GM19328 (cell line): ENCODE measurements around the gene ARHGAP10.
"Not testable (repeated sequence)": the region's sequence is repeated elsewhere in the genome, so short reads cannot be mapped to it uniquely, and the experiment has no call there.

ENCODE experiments used
- ATAC-seq: cut with Tn5 transposase; IDR thresholded peaks from one replicate; pipeline ENCODE4 v1.9.1; 2021; ENCODE audit warnings: mild to moderate bottlenecking, moderate library complexity; ENCODE audit not compliant: unreplicated experiment

The ARHGAP10 gene

DNA sequence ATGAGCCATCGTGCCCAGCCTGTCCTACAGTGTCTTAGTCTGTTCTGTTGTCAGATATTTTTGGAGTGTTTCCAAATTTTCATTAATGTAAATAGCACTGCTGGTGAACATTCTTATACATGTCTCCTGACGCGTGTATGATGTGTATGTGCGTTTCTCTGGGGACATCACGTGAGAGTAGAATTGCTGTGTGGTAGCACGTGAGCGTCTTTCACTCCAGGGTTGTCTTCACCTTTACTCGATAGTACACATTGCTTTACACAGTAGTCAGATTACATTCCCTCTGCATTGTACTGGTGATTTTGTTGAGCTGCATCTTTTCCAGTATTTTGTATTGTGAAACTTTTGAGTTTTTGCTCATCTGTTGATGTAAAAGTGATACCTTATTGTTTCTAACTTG, 60.0 kb downstream of the ARHGAP10 start:
- no peak for ATAC-seq

DNA sequence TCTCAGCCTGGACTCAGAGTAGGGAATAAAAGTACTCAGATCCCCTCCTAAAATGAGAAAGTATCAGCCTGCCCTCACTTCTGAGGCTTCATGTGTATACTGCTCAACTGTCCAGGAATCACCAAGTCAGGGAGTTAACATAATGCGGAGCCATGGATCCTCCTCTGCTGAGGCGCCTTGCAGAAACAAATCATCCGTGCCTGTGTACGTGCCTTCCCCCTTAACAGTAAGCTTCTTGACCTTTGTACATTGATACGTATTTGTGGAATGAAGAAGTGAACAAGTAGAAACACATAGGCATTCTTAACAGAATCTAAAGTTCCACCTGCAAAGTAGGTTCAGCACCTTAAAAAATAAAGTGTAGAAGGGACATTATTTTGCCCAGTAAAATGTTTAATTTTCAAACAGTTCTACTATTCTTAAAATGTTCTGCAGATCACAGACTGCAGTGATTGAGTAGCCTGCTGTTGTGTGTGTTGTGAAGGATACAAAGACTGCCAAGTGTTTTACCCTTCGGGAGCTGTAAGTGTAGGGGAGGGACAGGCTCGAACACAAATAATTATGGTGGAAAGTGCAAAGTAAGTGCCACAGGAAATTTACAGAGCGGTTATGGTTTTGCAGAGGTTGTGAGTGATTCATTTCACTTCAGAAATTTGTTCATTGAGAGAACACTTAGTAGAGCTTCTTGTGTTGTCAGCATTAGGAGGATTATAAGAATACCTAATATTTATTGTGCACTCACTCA, 61.9 kb downstream of the ARHGAP10 start:
- no peak for ATAC-seq

DNA sequence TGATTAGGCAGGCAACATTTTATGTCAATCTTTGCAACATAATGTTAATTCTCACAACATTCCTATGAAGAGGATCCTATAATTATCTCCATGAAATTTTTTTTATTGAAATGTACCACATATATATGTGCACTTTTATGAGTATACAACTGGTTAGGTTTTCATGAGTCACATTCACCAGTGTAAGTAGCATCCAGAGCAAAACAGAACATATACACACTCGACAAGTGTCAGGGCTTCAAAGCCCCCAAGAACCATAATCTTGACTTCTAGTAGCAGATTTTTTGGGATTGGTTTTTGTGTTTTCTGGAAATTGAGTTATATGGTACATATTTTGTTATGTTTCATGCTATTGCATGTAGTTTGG, 62.4 kb downstream of the ARHGAP10 start:
- ATAC-seq: no peak

DNA sequence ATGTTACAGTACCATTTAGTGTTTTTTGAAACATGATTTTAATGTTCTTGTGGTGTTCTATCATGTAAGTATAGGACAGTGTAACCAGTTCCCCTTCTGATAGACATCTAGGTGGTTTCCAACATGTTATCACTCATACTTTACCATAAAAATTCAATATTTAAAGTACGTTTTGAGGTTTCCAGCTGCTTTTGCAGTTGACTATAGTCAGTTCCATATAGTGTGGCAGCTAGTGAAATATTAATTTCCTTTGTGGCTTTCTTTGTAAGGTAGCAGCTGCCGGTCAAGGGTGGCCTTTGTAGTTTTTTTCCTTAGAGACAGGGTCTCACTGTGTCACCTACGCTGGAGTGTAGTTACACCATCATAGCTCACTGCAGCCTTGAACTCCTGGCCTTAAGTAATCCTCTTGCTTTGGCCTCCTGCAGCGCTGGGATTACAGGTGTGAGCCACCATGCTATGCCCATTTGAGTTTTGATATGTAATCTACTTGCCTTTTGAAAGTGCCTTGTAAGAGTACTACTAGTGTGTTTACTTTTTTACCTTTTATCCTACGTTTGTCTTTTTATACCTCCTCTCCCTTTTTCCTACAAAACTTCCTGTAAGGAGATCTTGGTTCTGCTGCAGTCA, 63.0 kb downstream of the ARHGAP10 start:
- ATAC-seq: no peak

DNA sequence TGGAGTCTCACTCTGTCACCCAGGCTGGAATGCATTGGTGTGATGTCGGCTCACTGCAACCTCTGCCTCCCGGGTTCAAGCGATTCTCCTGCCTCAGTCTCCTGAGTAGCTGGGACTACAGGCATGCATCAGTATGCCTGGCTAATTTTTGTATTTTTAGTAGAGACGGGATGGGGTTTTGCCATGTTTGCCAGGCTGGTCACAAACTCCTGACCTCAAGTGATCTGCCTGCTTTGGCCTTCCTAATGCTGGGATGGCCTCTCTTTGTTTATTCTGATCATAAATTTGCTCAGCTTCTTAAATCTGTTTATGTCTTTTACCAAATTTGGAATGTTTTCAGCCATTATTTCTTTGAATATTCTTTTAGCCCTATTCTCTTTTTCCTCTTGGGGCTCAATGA, 67.2 kb downstream of the ARHGAP10 start:
- not testable (repeated sequence) for ATAC-seq

DNA sequence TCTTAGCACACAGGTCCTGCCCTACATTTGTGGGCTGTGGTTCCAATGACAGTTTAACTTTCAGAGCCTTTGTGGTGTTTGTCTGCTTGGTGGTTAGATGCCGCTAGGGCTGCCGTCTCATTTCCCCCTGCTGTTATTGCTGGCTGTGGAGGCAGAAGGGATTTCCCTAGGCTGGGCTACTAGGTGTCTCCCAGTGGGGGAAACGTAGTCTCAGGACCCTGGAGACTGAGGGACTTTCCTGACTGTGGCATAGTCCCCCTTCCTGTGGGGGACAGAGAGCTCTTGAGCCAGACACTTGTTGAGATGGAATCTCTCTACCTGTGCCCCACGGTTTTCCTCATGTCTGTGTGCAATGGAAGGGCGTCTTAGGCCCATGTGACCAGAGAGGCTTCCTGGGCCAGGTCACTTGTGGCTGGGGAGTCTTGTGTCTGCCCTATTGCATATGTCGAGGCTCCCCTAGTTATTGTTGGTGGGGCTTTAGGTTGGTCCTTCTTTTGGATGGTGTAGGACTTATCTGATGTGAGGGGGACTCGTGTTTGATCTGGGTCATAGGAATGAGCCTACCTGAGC, 68.2 kb downstream of the ARHGAP10 start:
- peak; percentile 98 for ATAC-seq

DNA sequence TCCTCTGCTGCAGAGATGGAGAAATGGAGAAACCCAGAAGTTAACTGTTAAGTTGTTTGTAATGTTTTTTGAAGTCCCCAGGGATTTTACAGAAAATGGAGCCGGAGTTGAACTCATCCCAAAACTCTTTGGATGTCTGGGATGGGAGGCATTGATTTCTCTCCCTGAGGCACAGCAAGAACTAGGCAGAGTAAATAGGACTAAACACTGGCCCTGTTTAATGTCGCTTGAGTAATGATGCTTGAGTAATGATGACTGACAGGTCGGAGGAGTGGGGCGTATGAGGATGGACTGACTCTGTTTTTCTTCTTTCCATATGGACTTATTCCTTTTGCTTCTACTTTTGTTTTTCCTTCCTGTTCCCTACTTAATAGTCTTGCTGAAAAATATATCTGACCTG, 69.9 kb downstream of the ARHGAP10 start:
- ATAC-seq: no peak

DNA sequence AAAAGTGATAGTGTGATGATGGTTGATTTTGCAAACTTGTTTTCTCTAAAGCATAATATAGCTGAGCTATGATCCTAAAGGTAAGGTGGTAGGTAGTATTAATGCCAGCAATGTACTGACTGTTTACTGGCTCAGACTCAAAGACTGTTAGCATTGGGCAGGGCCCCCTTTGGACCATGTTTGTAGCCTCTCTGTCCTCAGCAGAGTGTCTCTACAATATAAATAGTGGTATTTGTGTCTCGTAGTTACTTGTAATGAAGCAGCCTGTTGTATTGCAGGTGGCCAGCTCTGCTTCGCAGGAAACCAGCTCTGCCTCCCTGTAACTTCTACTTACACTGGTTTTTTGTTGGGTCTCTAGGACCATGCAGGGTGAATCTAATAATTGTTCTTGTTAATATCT, 70.5 kb downstream of the ARHGAP10 start:
- no peak for ATAC-seq

DNA sequence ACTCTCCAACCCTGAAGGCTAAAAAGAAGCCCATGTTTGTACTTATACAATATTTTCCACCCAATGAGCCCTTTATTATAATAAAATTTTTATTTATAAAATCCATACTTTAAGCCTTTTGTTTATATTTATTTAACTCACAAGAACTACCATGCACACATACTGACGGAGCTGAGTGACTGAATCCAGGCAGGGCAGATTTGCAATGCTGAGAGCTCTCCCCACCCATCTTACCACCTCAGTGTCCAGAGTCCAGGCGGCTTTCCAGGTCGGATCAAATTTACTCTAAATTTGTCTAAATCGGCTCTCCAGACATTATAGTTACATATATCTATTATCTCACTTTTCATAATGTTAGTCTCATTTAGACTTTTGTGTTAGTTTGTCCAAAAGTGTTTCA, 74.1 kb downstream of the ARHGAP10 start:
- no peak for ATAC-seq

DNA sequence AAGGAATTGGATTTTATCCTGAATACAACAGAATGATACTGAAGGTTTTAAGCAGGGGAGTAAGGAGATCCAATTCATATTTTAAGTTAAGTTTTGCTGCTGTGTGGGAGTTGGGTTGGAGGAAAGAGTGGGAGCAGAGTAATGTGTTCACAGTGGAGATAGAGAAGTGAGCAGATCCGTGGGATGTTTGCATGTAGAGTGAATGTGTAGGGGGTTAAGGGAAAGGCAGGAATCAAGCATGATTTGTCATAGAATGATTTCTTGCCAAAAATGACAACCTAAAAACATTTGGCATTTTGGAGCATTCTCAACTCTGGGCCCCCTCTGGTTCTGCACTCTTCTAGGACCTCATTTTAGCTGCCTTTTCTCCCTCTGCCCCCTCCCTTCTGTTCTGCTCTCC, 76.6 kb downstream of the ARHGAP10 start:
- no peak for ATAC-seq

DNA sequence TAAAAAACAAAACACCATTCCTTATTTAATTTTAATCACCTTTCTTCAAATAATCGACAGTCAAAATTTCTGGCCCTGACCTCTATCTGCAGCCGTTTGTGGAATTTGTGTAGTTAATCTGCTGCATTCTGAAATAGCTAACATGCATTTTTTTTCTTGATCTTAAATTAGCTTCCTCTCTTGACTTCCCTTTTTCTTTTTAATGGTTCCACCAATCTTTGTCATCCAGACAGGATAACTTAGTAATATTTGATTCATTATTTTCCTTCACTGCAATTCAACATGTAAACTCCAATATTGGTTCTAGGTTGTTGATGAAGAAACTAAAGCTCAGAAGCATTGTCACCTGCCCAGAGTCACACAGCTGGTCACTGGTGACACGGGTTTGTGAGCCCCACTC, 77.3 kb downstream of the ARHGAP10 start:
- no peak for ATAC-seq

DNA sequence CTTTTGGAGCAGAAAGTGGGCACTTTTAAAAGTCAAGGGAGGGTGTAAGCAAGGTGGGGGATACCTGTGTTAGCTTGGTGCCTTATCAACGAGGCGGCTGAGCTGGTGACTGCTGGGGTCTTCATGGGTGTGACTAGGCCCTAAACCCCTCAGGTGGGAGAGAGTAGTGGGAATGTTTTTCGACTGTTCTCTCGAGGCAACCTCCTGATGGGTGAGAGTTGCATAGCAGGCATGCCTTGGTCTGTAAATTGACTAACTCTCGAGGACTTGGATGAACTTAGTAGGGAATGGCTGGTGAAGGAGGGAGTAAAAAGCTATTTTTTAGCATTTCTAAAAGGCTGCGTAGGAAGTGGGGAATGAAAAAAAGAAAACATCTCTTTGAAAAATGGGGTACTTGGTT, 80.0 kb downstream of the ARHGAP10 start:
- ATAC-seq: no peak

DNA sequence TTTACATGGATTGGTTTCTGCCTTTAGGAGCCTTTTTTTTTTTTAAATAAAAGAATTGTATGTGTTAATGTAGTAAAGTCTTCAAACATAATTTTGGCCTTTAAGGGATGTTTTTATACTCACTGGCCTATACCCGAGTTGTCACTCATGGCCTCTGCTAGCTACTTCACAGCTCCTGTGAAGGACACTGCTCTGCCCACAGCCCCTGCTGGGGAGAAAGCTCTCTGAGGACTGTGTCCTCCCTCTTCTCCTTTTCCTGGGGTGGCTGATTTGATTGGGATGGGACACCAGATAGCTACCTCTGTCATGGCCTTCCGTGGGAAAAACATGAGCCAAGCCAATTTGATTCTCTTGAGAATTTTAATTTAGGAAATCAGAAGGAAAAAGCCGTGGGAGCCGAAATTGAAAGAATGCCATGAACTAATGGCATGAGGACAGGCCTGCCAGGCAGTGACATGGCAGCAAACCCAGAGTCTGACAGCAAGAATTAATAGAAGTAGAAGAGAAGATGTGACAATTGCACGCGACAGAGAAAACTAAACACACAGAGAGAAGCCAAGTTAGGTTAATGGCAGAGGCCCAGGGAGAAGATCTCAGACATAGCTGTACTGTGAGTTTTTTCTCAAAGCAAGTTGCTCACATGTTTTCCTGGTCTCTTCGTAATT, 81.4 kb downstream of the ARHGAP10 start:
- no peak for ATAC-seq

DNA sequence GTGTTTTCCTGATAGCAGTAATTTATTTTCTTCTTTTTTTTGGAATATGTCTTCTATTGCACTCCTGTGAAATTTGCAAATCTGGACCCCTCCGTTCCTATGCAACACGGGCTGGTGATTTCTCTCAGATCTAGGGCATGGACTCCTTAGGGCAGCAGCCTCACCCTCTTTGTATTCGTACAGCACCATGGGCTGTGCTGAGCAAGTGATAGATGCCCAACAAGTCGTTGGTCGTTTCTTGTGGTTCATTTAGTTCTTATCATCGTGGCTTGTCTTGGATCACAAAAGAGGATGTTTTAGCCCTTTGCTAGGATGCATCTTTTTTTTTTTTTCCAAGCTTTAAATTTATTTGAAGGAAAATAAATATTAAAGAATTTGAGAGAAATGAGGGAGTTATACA, 82.1 kb downstream of the ARHGAP10 start:
- ATAC-seq: no peak

DNA sequence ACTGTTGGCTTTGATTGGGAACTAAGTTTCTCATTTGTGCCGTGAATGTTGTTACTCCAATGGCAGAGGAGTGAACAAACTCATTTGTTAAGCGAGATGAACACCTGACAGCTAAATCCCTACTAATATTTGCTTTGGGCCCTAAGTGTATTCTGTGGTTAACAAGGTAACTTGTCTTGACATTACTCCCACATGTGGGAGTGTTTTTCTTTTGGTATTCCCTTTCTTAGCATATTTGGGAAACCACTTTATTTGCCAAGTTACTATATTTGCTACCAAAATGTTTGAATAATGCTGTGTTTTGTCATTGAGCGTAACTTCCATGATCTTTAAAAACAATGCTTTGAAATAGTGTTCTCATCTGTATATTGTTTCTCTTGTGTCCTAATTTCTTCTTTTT, 82.5 kb downstream of the ARHGAP10 start:
- ATAC-seq: no peak

DNA sequence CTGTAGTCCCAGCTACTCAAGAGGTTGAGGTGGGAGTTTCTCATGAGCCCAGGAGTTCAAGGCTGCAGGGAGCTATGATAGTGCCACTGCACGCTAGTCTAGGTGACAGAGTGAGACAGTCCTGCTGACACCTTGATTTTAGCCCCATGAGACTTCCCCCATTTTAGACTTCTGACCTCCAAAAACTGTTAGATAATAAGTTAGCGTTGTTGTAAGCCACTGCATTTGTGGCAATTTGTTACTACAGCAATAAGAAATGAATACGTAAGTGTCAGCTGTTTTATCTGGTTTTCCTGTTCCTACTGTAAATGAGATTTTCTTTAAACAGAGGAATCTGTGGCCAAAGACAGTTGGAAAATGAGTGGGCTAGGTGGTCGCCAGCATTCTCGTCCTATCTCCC, 83.9 kb downstream of the ARHGAP10 start:
- ATAC-seq: no peak

DNA sequence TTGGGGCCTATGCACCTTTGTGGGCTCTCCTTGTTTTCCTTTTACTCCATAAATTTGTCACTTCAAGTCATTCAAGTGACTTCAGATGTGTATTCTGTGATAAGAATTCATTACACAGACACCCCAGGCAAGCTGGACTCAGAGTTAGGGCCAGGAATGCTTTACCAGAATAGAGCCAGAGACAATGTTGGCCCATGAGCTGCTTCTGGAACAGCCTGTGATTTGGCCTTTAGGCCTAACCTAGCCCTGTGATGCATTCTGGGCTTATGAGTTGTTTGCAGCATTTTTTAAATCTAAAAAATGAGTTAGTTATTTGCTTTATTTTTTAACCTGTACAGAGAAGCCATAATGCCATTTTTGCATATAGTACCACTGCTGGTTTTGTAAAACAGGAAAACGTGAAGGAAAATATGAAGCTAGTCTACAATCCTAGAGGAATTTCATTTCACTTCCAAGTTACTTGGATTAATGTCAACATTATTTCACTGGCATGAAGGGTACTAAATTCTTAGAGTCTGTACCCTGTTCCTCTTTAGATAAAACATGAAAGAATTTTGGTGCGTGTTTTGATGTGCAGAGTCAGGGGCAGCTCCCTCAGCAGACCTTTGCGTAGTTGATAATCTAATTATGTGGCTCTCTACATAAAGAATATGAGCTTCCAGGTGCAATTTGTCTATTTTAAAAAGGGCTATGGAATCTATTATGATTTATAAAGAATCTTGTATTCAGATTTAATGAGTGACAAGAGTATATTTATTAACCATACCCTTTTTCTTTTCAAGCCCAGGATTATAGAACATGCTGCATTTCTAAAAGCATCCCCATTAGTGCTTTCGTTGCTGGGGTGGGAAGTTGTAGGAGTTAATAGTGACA, 84.7 kb downstream of the ARHGAP10 start:
- ATAC-seq: no peak

DNA sequence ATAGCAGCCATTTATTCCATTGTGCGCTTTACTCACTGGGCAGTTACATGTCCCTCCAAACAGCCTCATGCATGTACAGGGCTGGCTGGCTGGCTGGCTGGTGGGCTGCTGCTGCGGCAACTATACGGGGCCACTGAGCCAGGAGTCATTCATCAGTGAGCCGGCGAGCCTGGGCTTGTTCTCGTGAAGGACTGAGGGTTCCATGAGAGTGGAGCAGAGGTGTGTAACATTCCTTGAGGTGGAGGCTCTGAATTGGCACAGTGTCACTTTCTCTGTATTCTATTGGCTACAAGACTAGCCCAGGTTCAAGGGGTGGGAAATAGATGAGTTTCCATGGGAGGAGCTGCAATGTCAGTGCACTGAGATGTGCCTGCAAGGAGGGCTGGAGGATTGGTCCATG, 89.1 kb downstream of the ARHGAP10 start:
- ATAC-seq: no peak

DNA sequence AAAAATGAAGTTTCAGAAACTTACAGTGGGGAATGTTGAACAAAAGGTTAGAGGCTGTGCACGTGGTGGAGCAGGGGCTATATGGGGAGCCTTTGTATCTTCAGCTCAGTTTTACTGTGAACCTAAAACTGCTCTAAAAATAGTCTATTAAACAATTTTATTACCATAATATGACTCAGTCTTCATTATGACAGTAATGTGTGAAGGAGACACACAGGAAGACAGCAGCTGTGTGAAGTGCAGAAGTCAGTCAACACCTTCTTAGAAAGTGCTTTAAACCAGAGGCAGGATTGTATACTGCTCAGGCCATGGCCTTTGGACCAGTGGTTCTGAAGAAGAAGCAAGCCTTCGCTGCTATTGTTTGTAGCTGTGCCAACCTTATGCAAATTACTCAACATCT, 89.7 kb downstream of the ARHGAP10 start:
- ATAC-seq: no peak

DNA sequence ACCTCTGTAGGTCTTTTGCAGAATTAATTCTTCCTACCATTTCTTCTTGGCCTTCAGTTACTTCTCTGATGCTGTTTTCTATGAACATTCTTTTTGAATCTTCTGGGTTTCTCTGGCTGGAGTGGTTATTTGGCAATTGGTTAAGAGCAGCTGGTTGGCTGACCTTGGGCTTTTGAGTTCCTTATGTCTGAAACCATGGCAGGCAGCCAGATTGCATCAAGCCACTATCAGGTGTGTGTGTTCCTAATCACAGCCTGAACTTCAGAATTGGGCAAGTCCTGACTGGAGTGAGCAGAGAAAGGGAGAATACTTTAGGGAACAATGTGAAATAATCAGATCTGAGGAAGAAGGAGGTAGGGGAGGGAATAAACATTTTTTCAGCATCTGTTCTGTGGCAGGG, 90.2 kb downstream of the ARHGAP10 start:
- ATAC-seq: no peak

DNA sequence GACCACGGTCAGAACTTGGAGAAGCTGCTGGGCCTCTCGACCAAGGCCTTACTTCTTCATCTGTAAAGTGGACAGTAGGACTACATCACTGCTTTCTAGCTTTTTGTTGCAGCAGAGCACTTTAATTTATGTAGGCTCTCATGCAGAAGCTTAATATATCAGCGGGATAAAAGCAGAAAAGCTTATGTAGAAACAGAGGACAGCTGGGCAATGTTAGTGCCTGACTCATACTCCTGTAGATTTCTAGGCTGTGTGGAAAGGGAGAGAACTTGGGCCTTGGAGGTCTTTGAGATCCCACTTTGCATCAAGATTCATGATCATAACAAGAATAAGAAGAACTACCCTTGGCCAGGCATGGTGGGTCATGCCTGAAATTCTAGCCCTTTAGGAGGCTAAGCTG, 91.2 kb downstream of the ARHGAP10 start:
- ATAC-seq: no peak
